GM12801 (cell line): ENCODE data around the gene BCR.

Experiments used
- TF ChIP-seq, protein P1 (sequence below): IDR thresholded peaks from one replicate; pipeline ENCODE4 v1.5.1; 2011; ENCODE audit warnings: control low read depth; ENCODE audit not compliant: insufficient read length; ENCODE audit errors: extremely low read depth

The BCR gene

DNA sequence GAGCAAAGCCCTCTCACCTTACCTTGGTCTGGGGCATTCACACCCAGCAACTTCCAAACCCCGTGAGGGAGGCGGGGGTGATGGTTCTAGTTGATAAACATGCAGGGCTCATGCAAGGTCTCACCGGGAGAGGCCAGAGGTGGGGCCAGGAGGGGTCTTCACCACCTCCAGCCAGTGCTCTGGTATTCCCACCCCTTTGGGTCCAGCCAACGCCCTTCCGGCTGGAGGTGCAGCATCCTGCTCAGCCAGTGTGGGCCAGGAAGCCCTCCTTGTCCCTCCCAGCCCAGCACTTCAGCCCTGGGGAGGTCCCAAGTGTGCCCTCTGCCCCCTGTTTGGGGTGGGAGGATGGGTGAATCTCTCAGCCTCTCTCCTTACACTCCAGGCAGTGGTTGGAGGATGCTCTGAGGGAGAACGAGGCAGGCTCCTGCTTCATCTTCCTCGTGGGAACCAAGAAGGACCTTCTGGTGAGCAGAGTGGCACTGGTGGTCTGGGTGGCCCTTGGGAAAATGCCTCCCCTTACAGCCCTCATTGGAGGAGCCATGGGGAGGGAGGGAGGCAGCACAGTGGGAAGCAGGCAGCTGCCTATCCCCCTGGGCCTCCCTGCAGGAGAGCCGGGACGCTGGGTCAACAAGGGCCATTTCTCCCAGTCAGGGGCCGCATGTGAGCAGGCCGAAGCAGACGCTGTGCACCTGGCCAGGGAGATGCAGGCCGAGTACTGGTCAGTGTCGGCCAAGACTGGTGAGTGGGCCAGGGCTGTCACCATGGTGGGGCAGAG is 21.6 kb upstream of the BCR start:
- TF ChIP-seq, protein P1, sequence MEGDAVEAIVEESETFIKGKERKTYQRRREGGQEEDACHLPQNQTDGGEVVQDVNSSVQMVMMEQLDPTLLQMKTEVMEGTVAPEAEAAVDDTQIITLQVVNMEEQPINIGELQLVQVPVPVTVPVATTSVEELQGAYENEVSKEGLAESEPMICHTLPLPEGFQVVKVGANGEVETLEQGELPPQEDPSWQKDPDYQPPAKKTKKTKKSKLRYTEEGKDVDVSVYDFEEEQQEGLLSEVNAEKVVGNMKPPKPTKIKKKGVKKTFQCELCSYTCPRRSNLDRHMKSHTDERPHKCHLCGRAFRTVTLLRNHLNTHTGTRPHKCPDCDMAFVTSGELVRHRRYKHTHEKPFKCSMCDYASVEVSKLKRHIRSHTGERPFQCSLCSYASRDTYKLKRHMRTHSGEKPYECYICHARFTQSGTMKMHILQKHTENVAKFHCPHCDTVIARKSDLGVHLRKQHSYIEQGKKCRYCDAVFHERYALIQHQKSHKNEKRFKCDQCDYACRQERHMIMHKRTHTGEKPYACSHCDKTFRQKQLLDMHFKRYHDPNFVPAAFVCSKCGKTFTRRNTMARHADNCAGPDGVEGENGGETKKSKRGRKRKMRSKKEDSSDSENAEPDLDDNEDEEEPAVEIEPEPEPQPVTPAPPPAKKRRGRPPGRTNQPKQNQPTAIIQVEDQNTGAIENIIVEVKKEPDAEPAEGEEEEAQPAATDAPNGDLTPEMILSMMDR = no peak

DNA sequence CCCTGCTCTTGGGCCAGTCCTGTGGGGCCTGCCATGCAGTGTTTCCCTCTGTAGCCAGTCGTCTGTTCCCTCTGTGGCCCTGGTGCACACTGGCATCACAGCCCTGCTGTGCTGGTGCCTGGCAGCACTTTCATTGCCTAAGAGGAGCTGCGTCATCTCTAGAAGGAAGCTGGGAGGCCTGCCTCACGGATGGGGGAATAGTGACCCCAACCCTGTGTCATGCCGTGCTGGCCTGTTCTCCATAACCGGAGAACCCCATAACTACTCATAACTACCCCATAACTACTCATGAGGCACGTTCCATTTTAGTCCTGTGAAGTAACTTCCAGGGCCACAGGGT is 21.0 kb upstream of the BCR start:
- TF ChIP-seq, protein P1 = no peak

DNA sequence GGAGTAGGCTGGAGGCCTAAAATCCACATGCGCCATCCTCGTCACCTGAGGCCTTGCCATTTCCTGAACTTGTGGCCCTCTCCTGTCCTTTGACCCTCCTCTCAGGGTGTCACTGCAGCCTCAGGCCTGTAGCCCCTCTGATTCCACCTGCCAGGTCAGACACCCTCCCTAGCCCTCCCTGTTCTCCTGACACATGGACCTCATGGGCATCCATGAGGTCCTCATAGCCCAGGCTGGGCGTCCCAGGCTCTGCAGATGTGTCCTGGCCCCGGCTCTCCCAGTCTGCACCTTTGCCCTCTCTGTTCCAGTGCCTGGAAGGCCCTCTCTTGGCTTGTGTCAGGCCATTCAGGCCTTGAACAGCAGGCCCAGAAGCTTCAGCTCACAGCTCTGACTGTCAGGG is 19.3 kb upstream of the BCR start:
- TF ChIP-seq, protein P1 = no peak

DNA sequence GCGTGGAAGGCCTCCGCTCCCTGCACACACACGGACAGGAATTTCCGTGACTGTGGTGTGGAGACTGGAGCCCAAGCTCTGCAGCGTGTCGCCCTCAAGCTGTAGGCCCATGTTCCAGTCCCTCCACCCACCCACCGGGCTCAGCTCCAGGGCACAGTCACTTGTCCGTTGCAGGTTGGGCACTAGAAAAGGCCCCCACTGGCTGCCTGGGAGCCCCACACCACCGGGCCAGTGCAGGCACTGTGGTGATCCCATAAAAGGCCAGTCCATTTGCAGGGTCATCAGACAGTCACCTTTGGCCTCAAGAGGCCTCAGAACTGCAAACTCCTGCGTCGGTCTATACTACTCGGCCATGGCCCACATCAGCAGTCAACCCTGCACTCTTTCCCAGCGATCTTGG is 18.7 kb upstream of the BCR start:
- TF ChIP-seq, protein P1 = no peak

DNA sequence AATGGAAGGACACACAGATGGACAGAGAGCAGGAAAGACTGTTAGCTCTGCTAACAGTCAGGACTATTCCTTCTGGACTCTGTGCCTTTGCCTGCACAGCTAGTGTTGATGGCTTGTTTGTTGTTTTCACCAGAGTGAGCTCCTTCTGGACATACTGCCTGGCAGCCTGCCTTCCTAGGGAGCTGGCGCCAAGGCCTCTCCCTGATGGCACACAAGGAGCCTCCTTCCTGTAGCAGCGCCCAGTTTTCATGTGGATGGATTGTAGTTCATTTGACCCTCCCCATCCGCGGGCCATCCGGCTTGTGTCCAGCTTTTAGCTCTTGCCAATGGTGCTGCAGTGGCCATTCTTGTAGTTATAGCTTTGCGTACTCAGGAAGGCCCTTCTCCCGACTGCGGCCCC is 16.6 kb upstream of the BCR start:
- TF ChIP-seq, protein P1 = no peak

DNA sequence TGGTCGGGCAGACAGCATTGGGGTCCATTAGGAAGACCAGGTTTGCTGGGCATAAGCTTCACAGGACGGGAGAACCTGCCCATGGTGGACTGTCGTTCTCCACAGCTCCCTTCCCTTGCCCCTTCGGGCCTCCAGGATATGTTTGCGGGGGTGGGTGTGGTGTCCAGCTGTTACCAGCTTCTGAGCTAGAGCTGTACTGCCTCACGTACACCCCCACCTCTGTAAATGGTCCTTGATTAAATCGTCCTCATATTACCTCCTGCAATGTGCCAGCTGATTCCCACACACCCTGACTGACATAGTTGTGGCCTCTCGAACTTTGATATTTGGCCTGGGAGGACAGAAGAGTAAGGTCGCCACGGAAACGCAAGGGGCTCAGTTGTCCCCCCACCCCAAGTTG is 16.2 kb upstream of the BCR start:
- TF ChIP-seq, protein P1 = no peak

DNA sequence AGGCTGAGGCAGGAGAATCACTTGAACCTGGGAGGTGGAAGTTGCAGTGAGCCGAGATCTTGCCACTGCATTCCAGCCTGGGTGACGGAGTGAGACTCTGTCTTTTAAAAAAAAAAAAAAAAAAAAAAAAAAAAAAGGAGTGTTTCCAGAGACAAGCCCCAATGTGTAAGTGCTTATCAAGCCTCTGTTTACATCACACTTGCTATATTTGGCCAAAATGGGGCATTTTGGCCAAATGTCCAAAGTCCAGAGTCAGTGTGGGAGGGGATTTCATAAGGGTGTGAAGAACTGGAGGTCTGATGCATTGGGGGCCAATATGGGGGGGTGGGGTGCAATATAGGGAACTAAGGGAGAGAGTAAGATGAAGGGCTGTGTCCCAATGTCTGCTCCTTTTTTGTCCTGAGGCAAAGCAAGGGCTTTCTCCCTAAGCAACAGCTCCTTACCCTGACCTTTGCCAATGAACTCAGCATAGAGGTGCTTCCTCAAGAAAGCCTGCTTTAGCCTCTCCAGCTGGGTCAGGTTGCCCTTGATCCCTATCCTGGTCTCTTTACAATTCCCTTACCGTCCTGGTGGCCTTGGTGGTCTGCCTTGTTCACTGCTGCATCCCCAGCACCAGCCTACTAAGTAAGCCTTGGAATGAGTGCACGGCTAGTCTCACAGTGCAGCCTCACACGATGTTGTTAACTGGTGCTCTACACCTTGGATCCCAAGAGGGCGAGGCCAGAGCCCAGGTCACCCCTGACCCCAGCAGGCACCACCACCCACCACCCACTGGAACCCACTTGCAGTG is 14.1 kb upstream of the BCR start:
- TF ChIP-seq, protein P1 = no peak
